Activated CD4-positive, alpha-beta T cell treated with anti-CD3 and anti-CD28 coated beads, Interleukin-2, Interleukin-4, amounts not matched to agents 100 ng/mL and 50 ng/mL, durations not matched to agents 16 hours and 8 hours (primary cell): Measurements from ENCODE around the gene SERPINA5.
"Not testable (repeated sequence)": the region's sequence is repeated elsewhere in the genome, so short reads cannot be mapped to it uniquely, and the experiment has no call there.

Experiments used
- DNase-seq: peaks from one replicate; pipeline ENCODE4 v3.0.0-alpha.2; 2020; ENCODE audit warnings: low spot score

Gene SERPINA5

GRCh38 chr14:94623856-94624499, 42.8 kb downstream of the SERPINA5 start:
- no peak for DNase-seq

- DNase-seq = no peak
Observed at GRCh38 chr14:94624537-94625352, 43.5 kb downstream of the SERPINA5 start.

- DNase-seq = no peak
Observed at GRCh38 chr14:94625353-94625635, 44.1 kb downstream of the SERPINA5 start.

GRCh38 chr14:94628578-94628977, 47.4 kb downstream of the SERPINA5 start:
- DNase-seq = no peak

- no peak for DNase-seq
Observed at GRCh38 chr14:94630396-94630795, 49.2 kb downstream of the SERPINA5 start.

- no peak for DNase-seq
Observed at GRCh38 chr14:94631050-94631449, 49.8 kb downstream of the SERPINA5 start.

- DNase-seq = no peak
Observed at GRCh38 chr14:94631536-94632304, 50.5 kb downstream of the SERPINA5 start.

GRCh38 chr14:94632305-94632590, 51.0 kb downstream of the SERPINA5 start:
- DNase-seq = no peak

- DNase-seq = no peak
Observed at GRCh38 chr14:94633121-94633520, 51.9 kb downstream of the SERPINA5 start.

- DNase-seq = no peak
Observed at GRCh38 chr14:94635154-94635553, 53.9 kb downstream of the SERPINA5 start.

- DNase-seq = no peak
Observed at GRCh38 chr14:94636744-94637412, 55.7 kb downstream of the SERPINA5 start.

GRCh38 chr14:94637814-94638213, 56.6 kb downstream of the SERPINA5 start:
- DNase-seq = not testable (repeated sequence)

- no peak for DNase-seq
Observed at GRCh38 chr14:94638339-94638738, 57.1 kb downstream of the SERPINA5 start.

GRCh38 chr14:94638961-94639817, 58.0 kb downstream of the SERPINA5 start:
- no peak for DNase-seq

GRCh38 chr14:94640721-94641631, 59.8 kb downstream of the SERPINA5 start:
- no peak for DNase-seq

GRCh38 chr14:94641632-94641955, 60.4 kb downstream of the SERPINA5 start:
- no peak for DNase-seq
